T-helper 17 cell (primary cell): Measurements from ENCODE around the gene CD70. TPM values are rescaled to one million over a fixed set of nuclear protein-coding genes. Genes with fewer than 3 reads are reported as not detected.
"Not testable (repeated sequence)": the region's sequence is repeated elsewhere in the genome, so short reads cannot be mapped to it uniquely, and the experiment has no call there.

ENCODE experiments used
- ATAC-seq: fragments of 150-1000 bp; cut with Tn5 transposase; 2 replicates; pipeline ENCODE4 v1.10.0; 2021; ENCODE audit warnings: mild to moderate bottlenecking, moderate library complexity
- DNase-seq, 3 donors: peaks; one replicate each; pipeline versions ENCODE4 v3.0.0 to v3.0.0-alpha.2; 2020 to 2021
- H3K9me3 ChIP-seq: one replicate; pipeline ENCODE4 v1.7.0; 2013; ENCODE audit warnings: low read length, mild to moderate bottlenecking; ENCODE audit not compliant: control insufficient read depth, poor library complexity, severe bottlenecking
- H3K27ac Mint-ChIP-seq: one replicate; pipeline ENCODE4 v1.8.0; 2022; ENCODE audit warnings: mild to moderate bottlenecking, moderate library complexity, mixed read lengths
- H3K27me3 Mint-ChIP-seq: one replicate; pipeline ENCODE4 v1.8.0; 2022; ENCODE audit warnings: mixed read lengths
- H3K36me3 Mint-ChIP-seq: one replicate; pipeline ENCODE4 v1.8.0; 2022; ENCODE audit warnings: low read depth, mixed read lengths
- H3K4me1 Mint-ChIP-seq: one replicate; pipeline ENCODE4 v1.8.0; 2022; ENCODE audit warnings: mild to moderate bottlenecking, mixed read lengths
- H3K4me3 Mint-ChIP-seq: one replicate; pipeline ENCODE4 v1.8.0; 2022; ENCODE audit warnings: mild to moderate bottlenecking, moderate library complexity, mixed read lengths
- total RNA-seq, 4 donors: library from RNA in 2 of 4; stranded (reverse) in 2 of 4; gene quantifications; one replicate each; pipeline ENCODE4 v1.2.3 and lab custom pipeline; 2022 to 2026

Gene CD70
- total RNA-seq, 2 donors from 2014 or later, result 3.0 to 4.5 TPM

DNA sequence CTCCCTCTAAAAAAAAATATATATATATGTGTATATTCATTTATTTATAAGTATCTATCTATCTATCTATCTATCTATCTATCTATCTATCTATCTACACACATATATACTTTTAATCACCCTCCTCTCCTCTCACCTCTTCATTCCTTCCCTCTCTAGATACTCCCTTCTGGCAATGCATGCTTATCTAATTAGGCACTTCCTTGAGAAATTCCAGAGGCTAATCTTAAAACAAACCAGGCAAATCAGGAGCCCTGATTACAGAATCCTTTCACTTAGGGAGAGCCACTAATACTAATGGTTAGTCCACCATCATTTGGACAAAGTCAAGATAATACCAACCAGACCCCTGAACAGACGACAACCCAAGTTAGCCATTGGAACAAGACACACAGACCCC is 17.6 kb downstream of the CD70 start:
- H3K9me3 ChIP-seq, result no peaks in the 10 kb centered on the region
- H3K36me3 Mint-ChIP-seq, result no peaks in the 10 kb centered on the region
- H3K4me3 Mint-ChIP-seq, result no peak overlapping the region
- no peak for ATAC-seq
- DNase-seq, result no peak
- no peak overlapping the region for H3K27ac Mint-ChIP-seq
- peaks cover 3% of the 10 kb centered on the region for H3K4me1 Mint-ChIP-seq
- H3K27me3 Mint-ChIP-seq, result peaks cover 13% of the 10 kb centered on the region

DNA sequence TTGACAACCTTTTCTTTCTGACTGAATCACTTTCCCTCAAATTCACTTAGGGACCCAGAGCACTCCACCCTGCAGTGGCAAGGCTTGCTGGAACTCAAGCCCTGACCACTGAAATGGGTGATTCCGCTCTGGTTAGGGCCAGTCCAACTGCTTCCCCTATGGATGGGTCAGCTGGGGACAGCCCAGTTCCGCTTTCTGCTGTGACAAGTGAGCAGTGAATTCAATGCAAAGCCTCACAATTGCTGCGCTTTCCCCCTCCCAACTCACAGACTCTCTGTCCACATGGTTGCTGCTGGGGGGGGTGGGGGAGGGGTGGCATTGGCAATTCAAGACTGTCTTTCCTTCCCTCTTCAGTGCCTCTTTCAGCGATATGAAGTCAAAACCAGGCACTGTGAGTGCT is 18.7 kb downstream of the CD70 start:
- Mint-ChIP-seq H3K4me1 (no peaks in the 10 kb centered on the region), H3K27me3 (peaks cover 16% of the 10 kb centered on the region), H3K27ac (no peak overlapping the region), H3K36me3 (no peaks in the 10 kb centered on the region), H3K4me3 (no peak overlapping the region)
- ATAC-seq (no peak), DNase-seq (no peak)
- H3K9me3 ChIP-seq, result no peaks in the 10 kb centered on the region

DNA sequence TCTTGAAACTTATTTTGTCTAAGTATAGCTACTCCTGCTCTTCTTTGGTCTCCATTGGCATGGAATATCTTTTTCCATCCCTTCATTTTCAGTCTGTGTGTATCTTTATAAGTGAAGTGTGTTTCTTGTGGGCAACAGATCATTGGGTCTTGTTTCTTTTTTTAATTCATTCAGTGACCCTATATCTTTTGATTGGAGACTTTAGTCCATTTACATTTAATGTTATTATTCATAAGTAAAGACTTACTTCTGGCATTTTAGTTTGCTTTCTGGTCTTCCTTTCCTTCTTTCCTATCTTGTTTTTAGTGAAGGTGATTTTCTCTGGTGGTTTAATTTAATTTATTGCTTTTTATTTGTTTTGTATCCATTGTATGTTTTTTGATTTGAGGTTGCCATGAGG is 19.8 kb downstream of the CD70 start:
- H3K9me3 ChIP-seq, result no peaks in the 10 kb centered on the region
- H3K4me3 Mint-ChIP-seq, result no peak overlapping the region
- DNase-seq, result no peak
- no peaks in the 10 kb centered on the region for H3K36me3 Mint-ChIP-seq
- H3K27ac Mint-ChIP-seq, result no peak overlapping the region
- no peaks in the 10 kb centered on the region for H3K4me1 Mint-ChIP-seq
- H3K27me3 Mint-ChIP-seq, result peaks cover 16% of the 10 kb centered on the region
- ATAC-seq, result no peak

DNA sequence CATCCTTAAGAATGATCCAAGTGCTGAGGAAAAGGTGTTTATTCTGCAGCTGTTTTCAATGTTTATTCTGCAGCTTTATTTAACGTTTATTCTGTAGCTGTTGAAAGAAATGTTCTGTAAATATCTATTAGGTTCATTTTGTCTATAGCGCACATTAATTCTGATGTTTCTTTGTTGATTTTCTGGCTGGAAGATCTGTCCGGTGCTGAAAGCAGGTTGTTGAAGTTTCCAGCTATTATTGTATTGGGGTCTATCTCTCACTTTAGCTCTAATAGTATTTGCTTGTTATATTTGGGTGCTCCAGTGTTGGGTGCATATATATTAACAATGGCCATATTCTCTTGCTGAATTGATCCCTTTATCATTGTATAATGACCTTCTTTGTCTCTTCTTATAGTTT is 20.2 kb downstream of the CD70 start:
- no peak overlapping the region for H3K4me3 Mint-ChIP-seq
- H3K27me3 Mint-ChIP-seq, result peaks cover 16% of the 10 kb centered on the region
- H3K4me1 Mint-ChIP-seq, result no peaks in the 10 kb centered on the region
- no peak overlapping the region for H3K27ac Mint-ChIP-seq
- DNase-seq (no peak), ATAC-seq (no peak)
- no peaks in the 10 kb centered on the region for H3K9me3 ChIP-seq
- no peaks in the 10 kb centered on the region for H3K36me3 Mint-ChIP-seq

DNA sequence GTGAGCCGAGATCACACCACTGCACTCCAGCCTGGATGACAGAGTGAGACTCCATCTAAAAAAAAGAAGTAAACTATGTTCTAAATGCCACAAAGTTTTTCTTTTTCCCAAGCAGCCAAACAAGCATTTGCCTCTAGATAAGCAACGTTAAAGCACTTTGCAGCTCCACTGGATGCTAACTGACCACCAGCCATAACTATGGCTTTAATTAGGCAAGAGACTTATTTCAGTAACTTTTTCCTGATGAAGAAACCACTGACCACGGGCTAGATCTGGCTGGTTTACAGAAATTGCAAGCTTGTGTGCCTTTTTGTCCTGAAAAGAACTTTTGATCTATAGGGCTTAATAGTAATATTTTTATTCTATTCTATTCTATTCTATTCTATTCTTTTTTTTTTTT is 22.1 kb downstream of the CD70 start:
- ATAC-seq, result no peak
- Mint-ChIP-seq H3K36me3 (no peaks in the 10 kb centered on the region), H3K4me3 (no peak overlapping the region)

DNA sequence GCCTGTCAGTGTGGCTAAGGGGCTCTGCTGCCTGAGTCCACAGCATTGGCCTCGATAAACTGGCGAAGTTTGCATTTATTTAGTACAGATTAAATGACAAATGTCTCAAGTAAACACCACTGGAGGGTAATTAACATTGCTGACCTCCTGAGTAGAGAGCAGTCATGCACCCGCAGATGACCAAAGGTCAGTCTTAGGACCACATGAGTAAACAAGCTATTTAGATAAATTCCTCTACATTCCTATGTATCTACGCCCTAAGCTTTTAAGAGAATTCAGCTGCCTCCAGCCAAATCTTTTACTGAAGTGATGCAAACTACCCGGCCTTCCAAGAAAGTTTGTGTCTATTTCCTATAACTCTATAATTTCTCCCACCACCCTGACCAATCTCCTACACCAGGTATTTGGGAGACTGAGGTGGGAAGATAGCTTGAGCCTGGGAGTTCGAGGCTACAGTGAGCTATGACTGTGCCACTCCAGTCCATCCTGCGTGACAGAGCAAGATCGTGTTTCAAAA is 22.9 kb downstream of the CD70 start:
- H3K36me3 Mint-ChIP-seq, result no peaks in the 10 kb centered on the region
- H3K27ac Mint-ChIP-seq, result no peak overlapping the region
- H3K27me3 Mint-ChIP-seq, result peaks cover 16% of the 10 kb centered on the region
- no peaks in the 10 kb centered on the region for H3K4me1 Mint-ChIP-seq
- no peaks in the 10 kb centered on the region for H3K9me3 ChIP-seq
- H3K4me3 Mint-ChIP-seq, result no peak overlapping the region
- ATAC-seq (no peak), DNase-seq (no peak)

More for the DNA sequence above, 22.1 kb downstream of the CD70 start:
- Mint-ChIP-seq H3K27ac (no peak overlapping the region), H3K27me3 (peaks cover 16% of the 10 kb centered on the region), H3K4me1 (no peaks in the 10 kb centered on the region)
- no peaks in the 10 kb centered on the region for H3K9me3 ChIP-seq
- DNase-seq, result no peak

DNA sequence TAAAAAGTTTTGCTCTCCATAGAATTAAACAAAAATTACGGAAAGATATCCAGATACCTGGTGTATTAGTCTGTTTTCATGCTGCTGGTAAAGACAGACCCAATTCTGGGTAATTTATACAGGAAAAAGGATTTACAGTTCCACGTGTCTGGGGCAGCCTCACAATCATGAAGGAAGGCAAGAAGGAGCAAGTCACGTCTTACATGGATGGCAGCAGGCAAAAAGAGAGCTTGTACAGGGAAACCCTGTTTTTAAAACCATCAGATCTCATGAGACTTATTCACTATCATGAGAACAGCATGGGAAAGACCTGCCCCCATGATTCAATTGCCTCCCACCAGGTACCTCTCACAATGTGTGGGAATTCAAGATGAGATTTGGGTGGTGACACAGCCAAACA is 24.2 kb downstream of the CD70 start:
- not testable (repeated sequence) for H3K27ac Mint-ChIP-seq, ATAC-seq, H3K27me3 Mint-ChIP-seq, DNase-seq, H3K9me3 ChIP-seq, H3K4me1 Mint-ChIP-seq, H3K36me3 Mint-ChIP-seq, H3K4me3 Mint-ChIP-seq

DNA sequence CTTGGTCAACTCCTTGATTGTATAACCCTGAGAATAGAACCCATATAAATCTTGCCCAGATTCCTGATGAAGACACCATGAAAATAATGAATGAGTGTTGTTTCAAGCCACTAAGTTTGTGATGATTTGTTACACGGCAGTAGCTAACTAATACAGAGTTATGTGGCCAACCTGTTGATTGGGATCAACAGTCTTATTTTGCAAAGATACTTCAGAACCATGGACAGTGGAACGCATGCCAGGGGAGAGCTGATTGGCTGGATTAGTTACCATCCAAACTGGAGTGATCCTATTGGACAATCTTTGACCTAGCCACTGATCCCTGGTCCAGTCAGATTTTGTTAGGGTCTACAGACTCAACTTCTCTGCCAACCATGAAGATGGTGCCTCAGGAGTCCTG is 26.6 kb downstream of the CD70 start:
- Mint-ChIP-seq H3K4me3 (no peak overlapping the region), H3K36me3 (no peaks in the 10 kb centered on the region), H3K27ac (no peak overlapping the region), H3K27me3 (peaks cover 4% of the 10 kb centered on the region), H3K4me1 (no peaks in the 10 kb centered on the region)
- ATAC-seq, result no peak
- H3K9me3 ChIP-seq, result no peaks in the 10 kb centered on the region
- no peak for DNase-seq

DNA sequence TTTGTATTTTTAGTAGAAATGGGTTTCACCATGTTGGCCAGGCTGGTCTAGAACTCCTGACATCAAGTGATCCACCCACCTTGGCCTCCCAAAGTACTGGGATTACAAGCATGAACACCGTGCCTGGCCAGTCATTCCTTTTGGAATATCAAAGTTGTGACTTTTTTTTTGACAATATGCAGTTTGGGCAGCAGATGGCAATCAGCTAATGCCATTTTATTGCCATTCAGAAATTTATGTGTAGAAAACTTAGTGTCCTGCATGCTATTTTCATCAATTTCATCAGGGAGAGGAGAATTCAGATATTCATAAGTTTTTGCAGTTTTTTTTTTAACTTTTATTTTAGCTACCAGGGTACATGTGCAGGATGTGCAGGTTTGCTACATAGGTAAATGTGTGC is 28.5 kb downstream of the CD70 start:
- not testable (repeated sequence) for H3K4me1 Mint-ChIP-seq, H3K36me3 Mint-ChIP-seq, DNase-seq, H3K4me3 Mint-ChIP-seq, ATAC-seq, H3K27ac Mint-ChIP-seq, H3K9me3 ChIP-seq, H3K27me3 Mint-ChIP-seq

DNA sequence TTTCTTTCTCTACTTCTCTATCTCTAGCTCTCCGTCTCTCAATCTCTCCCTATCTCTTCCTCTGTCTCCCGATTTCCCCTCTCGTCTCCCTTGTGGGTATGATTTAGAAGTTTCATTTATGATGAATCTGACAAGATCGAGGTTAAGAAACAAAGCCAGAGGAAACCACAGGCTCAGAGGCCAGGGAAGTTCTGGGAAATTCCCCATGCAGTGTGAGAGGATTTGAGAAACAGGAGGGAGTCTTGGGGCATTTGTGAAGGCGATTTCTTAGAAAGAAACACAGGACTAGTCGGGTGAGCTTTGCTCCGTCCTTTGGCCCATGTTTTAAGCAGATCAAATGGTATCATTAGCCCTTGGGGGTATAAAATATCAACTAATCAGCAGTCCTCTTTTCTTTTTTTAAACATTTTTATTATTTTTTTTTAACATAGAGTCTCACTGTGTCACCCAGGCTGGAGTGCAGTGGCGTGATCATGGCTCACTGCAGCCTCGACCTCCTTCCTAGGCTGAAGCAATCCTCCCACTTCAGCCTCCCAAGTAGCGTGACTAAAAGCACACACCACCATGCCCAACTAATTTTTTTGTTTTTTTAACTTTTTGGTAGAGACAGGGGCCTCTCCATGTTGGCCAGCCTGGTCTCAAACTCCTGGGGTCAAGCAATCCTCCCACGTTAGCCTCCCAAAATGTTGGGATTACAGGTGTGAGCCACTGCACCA is 34.3 kb downstream of the CD70 start:
- H3K4me3 Mint-ChIP-seq, result no peak overlapping the region
- DNase-seq, result no peak
- H3K4me1 Mint-ChIP-seq, result peaks cover 3% of the 10 kb centered on the region
- no peaks in the 10 kb centered on the region for H3K27me3 Mint-ChIP-seq
- ATAC-seq, result peak; percentile 54
- no peaks in the 10 kb centered on the region for H3K9me3 ChIP-seq
- no peak overlapping the region for H3K27ac Mint-ChIP-seq
- H3K36me3 Mint-ChIP-seq, result no peaks in the 10 kb centered on the region

DNA sequence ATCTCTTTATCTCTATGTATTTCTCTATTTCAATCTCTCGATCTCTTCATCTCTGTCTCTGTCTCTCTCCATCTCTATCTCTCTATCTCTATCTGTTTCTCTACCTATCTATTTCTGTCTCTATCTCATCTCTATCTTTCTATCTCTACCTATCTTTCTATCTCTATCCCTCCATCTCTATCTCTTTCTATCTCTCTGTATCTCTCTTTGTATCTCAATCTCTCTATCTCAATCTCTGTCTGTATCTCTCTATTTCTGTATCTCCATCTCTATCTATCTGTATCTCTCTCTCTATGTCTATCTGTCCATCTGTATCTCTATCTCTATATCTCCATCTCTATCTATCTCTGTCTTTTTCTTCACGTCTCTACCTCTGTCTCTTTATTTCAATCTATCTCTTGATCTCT is 34.9 kb downstream of the CD70 start:
- H3K4me1 Mint-ChIP-seq, result peaks cover 3% of the 10 kb centered on the region
- no peak overlapping the region for H3K27ac Mint-ChIP-seq
- H3K27me3 Mint-ChIP-seq, result no peaks in the 10 kb centered on the region

DNA sequence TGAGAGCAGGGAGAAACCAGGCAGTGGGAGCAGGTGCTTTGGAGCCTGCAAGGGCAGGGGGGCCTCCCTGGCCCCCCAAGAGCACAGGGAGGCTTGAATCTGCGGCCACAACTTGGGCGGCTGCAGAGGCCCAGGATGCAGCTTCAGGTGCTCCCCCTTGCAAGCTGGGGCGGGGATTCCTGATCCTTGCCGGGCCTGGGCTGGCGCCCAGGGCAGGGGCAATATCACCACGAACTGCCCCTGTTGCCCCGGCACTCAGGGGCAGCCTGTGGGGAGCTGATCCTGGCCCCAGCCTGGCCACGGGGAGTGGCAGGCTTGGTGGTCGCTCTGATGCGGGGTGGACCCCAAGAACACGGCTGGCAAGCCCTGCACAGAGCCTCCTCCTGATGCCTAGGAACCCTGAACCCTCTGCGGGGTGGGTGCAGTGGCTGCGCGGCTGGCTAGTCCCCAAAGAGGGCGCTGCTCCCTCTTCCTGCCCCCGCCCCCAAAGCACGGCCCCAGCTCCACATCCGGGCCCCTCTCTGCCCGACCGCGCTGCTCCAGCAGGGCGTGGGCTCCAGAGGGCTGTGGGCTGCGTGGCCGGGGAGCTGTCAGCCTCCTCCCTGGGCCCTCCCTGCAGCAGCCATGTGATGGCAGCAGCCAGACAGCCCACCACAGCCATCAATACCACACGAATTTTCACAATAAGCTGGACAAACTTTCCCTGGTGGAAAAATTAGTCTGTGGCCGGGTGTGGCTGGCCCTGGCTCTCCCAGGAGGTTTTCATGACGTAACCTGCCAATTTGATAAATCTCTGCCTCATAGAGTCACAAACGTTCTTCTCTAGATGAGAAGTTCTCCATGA is 39.1 kb downstream of the CD70 start:
- H3K9me3 ChIP-seq, result no peaks in the 10 kb centered on the region
- Mint-ChIP-seq H3K27ac (no peak overlapping the region), H3K4me3 (peak overlapping the region; percentile 61), H3K27me3 (no peaks in the 10 kb centered on the region), H3K4me1 (peaks cover 3% of the 10 kb centered on the region), H3K36me3 (peaks cover 3% of the 10 kb centered on the region)
- peak; percentile 90 for ATAC-seq
- DNase-seq, result peak; percentile 26 to 32 (median 31)

More for the DNA sequence above, 34.9 kb downstream of the CD70 start:
- DNase-seq (no peak), ATAC-seq (no peak)
- no peaks in the 10 kb centered on the region for H3K9me3 ChIP-seq
- Mint-ChIP-seq H3K4me3 (no peak overlapping the region), H3K36me3 (no peaks in the 10 kb centered on the region)

DNA sequence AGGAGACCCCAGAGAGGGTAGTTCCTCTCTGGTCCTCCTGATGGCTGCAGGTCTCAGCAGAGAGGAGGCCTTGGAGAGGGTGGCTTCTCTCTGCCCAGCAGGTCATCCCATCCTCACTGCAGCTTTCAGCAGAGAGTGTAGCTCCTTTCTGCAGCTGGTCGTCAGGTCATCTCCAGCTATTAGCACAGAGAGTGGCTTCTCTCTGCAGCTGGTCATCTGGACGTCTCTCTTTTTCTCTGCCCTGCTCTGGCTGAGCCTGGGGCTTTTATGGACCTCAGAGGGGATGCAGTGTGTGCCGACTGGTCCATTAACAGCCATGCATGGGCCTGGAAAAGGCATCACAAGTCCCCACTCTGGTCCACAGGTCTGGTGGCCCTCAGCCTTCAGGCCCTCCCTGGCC is 39.9 kb downstream of the CD70 start:
- no peaks in the 10 kb centered on the region for H3K9me3 ChIP-seq
- Mint-ChIP-seq H3K4me3 (peak overlapping the region; percentile 25), H3K27me3 (peaks cover 4% of the 10 kb centered on the region), H3K27ac (no peak overlapping the region), H3K36me3 (peaks cover 3% of the 10 kb centered on the region), H3K4me1 (peaks cover 3% of the 10 kb centered on the region)
- ATAC-seq (no peak), DNase-seq (no peak)
